Activated CD4-positive, alpha-beta T cell treated with anti-CD3 and anti-CD28 coated beads for 24 hours (primary cell): ENCODE measurements around the gene ANKS1A.
"Not testable (repeated sequence)": the region's sequence is repeated elsewhere in the genome, so short reads cannot be mapped to it uniquely, and the experiment has no call there.

Experiments used
- DNase-seq, 2 donors: peaks; one replicate each; pipeline ENCODE4 v3.0.0-alpha.2; 2020; ENCODE audit warnings: low read depth in 2 of 2

ANKS1A gene

GRCh38 chr6:35105078-35105477, 216.0 kb downstream of the ANKS1A start:
- DNase-seq, result no peak

GRCh38 chr6:35106061-35106460, 217.0 kb downstream of the ANKS1A start:
- not testable (repeated sequence) for DNase-seq

DNA sequence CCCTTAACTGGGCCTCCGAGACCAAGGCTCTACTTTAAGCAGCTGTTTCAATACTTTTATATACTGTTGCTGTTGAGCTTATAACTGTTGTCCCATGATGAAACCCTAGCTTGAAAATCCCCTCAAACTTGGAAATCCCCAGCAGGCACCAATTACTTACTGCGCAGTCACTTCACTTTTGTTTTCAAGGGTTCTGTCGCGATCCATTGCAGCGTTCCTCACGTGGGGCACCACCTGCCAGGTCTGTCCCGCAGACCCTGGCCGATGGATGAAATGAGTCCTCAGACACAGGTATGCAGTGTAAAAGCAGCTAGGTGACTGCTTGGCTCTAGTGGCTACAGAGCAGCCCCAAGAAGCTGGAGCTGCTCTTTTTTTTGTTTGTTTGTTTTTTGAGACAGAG, 218.2 kb downstream of the ANKS1A start:
- not testable (repeated sequence) for DNase-seq

DNA sequence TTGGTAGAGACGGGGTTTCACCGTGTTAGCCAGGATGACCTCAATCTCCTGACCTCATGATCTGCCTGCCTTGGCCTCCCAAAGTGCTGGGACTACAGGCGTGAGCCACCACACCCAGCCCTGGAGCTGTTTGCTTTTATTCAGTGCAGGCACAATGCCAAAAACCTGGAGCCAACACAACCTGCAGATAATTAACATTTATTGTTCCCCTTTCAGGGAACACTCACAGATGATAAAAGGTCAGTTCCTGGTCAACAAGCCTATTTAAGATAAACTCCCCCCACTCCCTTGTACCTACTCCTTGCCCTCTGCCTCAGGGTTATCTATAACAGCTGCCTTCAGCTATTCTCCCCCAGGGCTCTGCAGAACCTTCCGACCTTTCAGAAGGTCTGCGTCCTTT, 218.7 kb downstream of the ANKS1A start:
- not testable (repeated sequence) for DNase-seq

DNA sequence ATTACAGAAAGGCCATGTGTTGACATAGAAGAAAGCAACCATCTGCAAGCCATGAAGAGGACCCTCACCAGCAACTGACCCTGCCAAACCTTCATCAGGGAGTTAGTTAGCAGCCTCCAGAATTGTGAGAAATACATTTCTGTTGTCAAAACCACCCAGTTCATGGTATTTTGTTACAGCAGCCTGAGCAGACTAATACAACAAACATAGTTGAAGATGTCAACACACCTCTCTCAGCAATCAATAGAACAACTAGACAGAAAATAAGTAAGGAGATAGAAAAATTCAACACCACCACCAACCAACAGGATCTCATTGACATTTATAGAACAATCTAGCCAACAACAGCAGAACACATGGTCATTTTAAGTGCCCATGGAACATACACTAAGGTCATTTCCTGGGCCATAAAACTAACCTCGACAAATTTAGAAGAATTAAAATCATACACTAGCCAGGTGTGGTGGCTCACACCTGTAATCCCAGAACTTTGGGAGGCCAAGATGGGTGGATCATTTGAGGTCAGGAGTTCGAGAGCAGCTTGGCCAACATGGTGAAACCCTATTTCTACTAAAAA, 219.3 kb downstream of the ANKS1A start:
- DNase-seq, result no peak

GRCh38 chr6:35120746-35121145, 231.7 kb downstream of the ANKS1A start:
- no peak for DNase-seq

GRCh38 chr6:35124356-35124755, 235.3 kb downstream of the ANKS1A start:
- no peak for DNase-seq

DNA sequence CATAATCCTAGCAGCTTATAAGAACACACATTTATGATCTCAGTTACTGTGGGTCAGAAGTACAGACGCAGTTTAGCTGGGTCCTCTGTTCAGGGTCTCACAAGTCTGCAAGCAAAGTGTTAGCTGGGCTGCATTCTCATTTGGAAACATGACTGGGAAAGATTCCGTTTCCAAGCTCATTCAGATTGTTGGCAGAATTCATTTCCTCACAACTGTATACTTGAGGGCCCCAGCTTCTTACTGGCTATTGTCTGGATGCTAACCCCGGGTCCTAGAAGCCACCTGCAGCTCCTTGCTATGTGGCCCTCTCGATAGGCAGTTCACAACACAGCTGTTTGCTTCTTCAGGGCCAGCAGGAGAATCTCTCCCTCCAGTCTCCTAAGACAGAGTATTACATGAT, 239.0 kb downstream of the ANKS1A start:
- DNase-seq, result no peak

GRCh38 chr6:35128496-35128895, 239.4 kb downstream of the ANKS1A start:
- no peak for DNase-seq

DNA sequence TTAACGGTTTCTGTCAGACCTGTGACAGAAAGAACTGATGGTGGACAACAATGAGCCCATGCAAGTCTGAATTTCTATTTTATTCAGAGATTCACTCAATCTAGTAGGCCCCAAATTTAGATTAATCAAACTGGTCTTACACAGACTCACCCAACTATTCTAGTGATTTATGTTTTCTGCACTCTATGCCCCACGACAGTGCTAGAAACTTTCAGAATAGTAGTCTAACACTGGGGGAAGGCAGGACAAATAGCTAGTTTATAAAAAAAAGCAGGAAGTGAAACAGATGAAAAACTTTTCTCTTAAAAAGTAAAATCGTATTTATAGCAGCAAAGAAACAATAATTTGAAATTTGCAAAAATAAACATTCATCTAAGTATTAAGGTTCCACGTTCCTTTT, 247.1 kb downstream of the ANKS1A start:
- DNase-seq, result no peak

DNA sequence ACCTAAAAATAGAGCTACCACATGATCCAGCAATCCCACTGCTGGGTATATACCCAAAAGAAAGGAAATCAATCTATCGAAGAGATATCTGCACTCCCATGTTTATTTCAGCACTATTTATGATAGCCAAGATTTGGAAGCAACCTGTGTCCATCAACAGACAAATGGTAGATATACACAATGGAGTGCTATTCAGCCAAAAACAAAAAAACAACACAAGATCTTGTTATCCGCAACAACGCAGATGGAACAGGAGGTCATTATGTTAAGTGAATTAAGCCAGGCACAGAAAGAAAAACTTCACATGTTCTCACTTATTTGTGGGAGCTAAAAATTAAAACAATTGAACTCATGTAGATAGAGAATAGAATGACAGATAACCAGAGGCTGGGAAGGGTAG, 249.1 kb downstream of the ANKS1A start:
- DNase-seq, result not testable (repeated sequence)

GRCh38 chr6:35139470-35139869, 250.4 kb downstream of the ANKS1A start:
- DNase-seq, result no peak

DNA sequence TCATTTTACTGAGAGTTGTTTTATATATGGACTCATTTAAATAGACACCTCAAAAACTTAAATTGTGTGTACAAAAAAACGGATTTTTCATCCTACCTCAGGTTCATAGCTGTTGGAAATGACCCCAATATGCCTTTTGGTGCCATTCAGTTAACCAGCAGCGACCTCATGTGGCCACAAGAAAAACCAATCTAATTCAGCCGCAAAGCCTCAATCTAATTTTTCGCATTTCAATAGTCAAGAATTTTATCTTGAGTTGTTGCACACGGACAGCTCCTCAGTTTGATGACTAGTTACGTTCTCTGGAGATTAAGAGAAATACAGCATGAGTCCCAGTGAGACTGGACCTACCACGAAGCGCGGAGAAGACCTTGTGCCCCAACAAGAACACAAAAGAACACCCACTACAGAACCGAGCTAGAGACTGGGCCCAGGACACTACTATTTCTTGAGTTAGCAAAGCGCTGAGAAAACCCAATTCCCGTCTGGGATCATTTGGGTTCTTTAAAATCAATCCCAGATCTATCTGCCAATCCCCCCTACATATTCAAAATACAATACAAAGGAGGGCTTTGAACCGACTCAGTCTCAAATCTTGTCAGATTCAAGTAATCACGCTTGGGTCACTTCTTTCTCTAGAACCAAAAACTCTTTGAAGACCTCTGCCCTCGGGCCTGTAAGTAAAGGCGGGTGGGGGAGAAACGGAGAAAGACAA, 251.0 kb downstream of the ANKS1A start:
- peak; percentile 32 to 41 for DNase-seq

DNA sequence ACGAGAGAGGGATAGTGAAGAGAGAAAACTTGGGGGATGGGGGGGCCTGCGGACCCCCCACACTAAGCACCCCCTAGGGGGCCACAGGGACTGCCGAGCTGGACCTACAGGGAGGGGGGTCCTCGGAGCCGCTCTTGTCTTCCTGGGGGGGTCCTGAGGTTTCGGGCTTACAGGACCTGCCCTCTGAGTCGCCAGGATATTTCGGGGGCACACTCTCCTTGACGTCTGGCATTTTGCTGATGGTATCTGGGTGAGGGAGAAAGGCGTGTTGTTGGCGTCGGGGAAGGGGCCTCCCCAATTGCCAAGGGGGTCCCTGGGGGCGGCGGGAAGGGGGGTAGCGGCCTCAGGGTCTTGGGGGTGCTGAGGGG, 251.6 kb downstream of the ANKS1A start:
- DNase-seq, result no peak
